H1 (cell line): ENCODE results near the gene OR13A1. TPM values are rescaled to one million over a fixed set of nuclear protein-coding genes. Genes with fewer than 3 reads are reported as not detected.

Source experiments
- BACH1 ChIP-seq: IDR thresholded peaks from 2 replicates; pipeline ENCODE4 v1.6.1; 2012; ENCODE audit warnings: low read length, improper control_type of control experiment
- BRCA1 ChIP-seq: IDR thresholded peaks from 2 replicates; pipeline ENCODE4 v1.6.1; 2012; ENCODE audit warnings: low read depth, low read length, improper control_type of control experiment
- CHD1 ChIP-seq: IDR thresholded peaks from 2 replicates; pipeline ENCODE4 v1.6.1; 2012; ENCODE audit warnings: low read depth, low read length, improper control_type of control experiment
- E2F6 ChIP-seq: IDR thresholded peaks from 2 replicates; pipeline ENCODE4 v1.6.1; 2012; ENCODE audit warnings: inconsistent platforms
- FOSL1 ChIP-seq: IDR thresholded peaks from 2 replicates; pipeline ENCODE4 v1.6.1; 2011; ENCODE audit warnings: mild to moderate bottlenecking, low read depth, low read length, moderate library complexity; ENCODE audit not compliant: insufficient read depth
- JUND ChIP-seq: IDR thresholded peaks from 2 replicates; pipeline ENCODE4 v1.6.1; 2011; ENCODE audit warnings: mild to moderate bottlenecking, improper control_type of control experiment, low read length
- NANOG ChIP-seq: IDR thresholded peaks from 2 replicates; pipeline ENCODE4 v1.6.1; 2011; ENCODE audit warnings: low read length, low read depth, mild to moderate bottlenecking, inconsistent platforms; ENCODE audit not compliant: insufficient read depth, poor library complexity, severe bottlenecking
- RAD21 ChIP-seq, 2 experiments: IDR thresholded peaks in 1 of 2; conservative IDR thresholded peaks in 1 of 2; 2 replicates each; pipeline ENCODE4 v1.6.1; 2011; ENCODE audit warnings: low read depth in 2 of 2, low read length in 2 of 2, improper control_type of control experiment in 1 of 2, inconsistent platforms in 1 of 2, mild to moderate bottlenecking in 1 of 2, moderate library complexity in 1 of 2
- RFX5 ChIP-seq: IDR thresholded peaks from 2 replicates; pipeline ENCODE4 v1.6.1; 2011; ENCODE audit warnings: low read depth, low read length, improper control_type of control experiment, borderline replicate concordance
- SAP30 ChIP-seq: fragments of 300-600 bp; sonication (generic); IDR thresholded peaks from 2 replicates; pipeline ENCODE4 v1.7.1; 2012; ENCODE audit warnings: low read length, moderate library complexity, mild to moderate bottlenecking, inconsistent platforms; ENCODE audit not compliant: insufficient read depth, insufficient replicate concordance
- polyA plus RNA-seq, 7 experiments: library from polyadenylated mRNA; depleted of rRNA in 3 of 7; stranded (reverse) in 5 of 7; unstranded in 2 of 7; fragments of >200 nt in 5 of 7; fragments of 200-250 nt in 2 of 7; gene quantifications; 1 replicate in 5 of 7; 2 replicates in 1 of 7; 4 replicates in 1 of 7; pipeline versions ENCODE4 v1.2.1 to v1.2.3, GENCODE V29; 2011 to 2013; ENCODE audit warnings: missing spikeins in 2 of 7, mixed read lengths in 2 of 7
- total RNA-seq: library from RNA; stranded (reverse); fragmentation: NEBNext Ultra II Directional; extraction: Animal tissue kit (Norgen Biotek cat#: 25700); gene quantifications from 2 replicates; pipeline ENCODE4 v1.2.1, GENCODE V29; 2021
- TF ChIP-seq, protein P1 (sequence below): fragments of 300-600 bp; sonication (generic); IDR thresholded peaks from 2 replicates; pipeline ENCODE4 v1.7.1; 2012; ENCODE audit warnings: low read length, moderate library complexity, mild to moderate bottlenecking, inconsistent platforms; ENCODE audit not compliant: insufficient replicate concordance

The OR13A1 gene
- total and polyA plus RNA-seq, 2 of the 8 experiments (the other 6 are each of a cell fraction or from before 2014, with no cell fraction given) = 0.53 TPM; not detected in 1

DNA sequence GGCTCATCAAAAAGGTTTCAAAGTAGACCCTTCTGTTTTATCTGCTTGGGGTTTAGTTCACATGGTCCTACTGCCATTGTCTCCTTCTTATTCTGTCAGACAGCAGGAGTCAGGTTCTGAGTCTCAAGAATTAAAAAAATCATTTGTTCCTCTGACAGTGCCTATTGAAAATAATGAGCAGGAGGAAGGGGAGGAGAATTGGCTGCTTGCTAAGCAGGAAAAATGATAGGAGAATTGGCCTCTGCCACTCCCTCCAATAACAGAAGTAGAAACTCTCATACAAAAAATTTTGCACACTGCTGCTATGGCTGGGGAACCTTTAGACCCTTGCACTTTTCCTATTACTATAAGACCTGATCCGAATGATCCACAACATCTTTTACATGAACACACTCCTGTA, 35.7 kb downstream of the OR13A1 start (continued):
- TF ChIP-seq, protein P1, sequence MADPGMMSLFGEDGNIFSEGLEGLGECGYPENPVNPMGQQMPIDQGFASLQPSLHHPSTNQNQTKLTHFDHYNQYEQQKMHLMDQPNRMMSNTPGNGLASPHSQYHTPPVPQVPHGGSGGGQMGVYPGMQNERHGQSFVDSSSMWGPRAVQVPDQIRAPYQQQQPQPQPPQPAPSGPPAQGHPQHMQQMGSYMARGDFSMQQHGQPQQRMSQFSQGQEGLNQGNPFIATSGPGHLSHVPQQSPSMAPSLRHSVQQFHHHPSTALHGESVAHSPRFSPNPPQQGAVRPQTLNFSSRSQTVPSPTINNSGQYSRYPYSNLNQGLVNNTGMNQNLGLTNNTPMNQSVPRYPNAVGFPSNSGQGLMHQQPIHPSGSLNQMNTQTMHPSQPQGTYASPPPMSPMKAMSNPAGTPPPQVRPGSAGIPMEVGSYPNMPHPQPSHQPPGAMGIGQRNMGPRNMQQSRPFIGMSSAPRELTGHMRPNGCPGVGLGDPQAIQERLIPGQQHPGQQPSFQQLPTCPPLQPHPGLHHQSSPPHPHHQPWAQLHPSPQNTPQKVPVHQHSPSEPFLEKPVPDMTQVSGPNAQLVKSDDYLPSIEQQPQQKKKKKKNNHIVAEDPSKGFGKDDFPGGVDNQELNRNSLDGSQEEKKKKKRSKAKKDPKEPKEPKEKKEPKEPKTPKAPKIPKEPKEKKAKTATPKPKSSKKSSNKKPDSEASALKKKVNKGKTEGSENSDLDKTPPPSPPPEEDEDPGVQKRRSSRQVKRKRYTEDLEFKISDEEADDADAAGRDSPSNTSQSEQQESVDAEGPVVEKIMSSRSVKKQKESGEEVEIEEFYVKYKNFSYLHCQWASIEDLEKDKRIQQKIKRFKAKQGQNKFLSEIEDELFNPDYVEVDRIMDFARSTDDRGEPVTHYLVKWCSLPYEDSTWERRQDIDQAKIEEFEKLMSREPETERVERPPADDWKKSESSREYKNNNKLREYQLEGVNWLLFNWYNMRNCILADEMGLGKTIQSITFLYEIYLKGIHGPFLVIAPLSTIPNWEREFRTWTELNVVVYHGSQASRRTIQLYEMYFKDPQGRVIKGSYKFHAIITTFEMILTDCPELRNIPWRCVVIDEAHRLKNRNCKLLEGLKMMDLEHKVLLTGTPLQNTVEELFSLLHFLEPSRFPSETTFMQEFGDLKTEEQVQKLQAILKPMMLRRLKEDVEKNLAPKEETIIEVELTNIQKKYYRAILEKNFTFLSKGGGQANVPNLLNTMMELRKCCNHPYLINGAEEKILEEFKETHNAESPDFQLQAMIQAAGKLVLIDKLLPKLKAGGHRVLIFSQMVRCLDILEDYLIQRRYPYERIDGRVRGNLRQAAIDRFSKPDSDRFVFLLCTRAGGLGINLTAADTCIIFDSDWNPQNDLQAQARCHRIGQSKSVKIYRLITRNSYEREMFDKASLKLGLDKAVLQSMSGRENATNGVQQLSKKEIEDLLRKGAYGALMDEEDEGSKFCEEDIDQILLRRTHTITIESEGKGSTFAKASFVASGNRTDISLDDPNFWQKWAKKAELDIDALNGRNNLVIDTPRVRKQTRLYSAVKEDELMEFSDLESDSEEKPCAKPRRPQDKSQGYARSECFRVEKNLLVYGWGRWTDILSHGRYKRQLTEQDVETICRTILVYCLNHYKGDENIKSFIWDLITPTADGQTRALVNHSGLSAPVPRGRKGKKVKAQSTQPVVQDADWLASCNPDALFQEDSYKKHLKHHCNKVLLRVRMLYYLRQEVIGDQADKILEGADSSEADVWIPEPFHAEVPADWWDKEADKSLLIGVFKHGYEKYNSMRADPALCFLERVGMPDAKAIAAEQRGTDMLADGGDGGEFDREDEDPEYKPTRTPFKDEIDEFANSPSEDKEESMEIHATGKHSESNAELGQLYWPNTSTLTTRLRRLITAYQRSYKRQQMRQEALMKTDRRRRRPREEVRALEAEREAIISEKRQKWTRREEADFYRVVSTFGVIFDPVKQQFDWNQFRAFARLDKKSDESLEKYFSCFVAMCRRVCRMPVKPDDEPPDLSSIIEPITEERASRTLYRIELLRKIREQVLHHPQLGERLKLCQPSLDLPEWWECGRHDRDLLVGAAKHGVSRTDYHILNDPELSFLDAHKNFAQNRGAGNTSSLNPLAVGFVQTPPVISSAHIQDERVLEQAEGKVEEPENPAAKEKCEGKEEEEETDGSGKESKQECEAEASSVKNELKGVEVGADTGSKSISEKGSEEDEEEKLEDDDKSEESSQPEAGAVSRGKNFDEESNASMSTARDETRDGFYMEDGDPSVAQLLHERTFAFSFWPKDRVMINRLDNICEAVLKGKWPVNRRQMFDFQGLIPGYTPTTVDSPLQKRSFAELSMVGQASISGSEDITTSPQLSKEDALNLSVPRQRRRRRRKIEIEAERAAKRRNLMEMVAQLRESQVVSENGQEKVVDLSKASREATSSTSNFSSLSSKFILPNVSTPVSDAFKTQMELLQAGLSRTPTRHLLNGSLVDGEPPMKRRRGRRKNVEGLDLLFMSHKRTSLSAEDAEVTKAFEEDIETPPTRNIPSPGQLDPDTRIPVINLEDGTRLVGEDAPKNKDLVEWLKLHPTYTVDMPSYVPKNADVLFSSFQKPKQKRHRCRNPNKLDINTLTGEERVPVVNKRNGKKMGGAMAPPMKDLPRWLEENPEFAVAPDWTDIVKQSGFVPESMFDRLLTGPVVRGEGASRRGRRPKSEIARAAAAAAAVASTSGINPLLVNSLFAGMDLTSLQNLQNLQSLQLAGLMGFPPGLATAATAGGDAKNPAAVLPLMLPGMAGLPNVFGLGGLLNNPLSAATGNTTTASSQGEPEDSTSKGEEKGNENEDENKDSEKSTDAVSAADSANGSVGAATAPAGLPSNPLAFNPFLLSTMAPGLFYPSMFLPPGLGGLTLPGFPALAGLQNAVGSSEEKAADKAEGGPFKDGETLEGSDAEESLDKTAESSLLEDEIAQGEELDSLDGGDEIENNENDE = no peak
- no peak for TF ChIP-seq FOSL1
- no peak for TF ChIP-seq RAD21 (IDR thresholded peaks at IDR 0.05 in 1 of 2, conservative IDR thresholded peaks at IDR 0.05 in 1 of 2; ENCODE audit: low read depth in 2 of 2, low read length in 2 of 2)
- TF ChIP-seq RFX5 = no peak
- TF ChIP-seq JUND = no peak
- no peak for TF ChIP-seq BRCA1
- no peak for TF ChIP-seq SAP30
- TF ChIP-seq NANOG = no peak
- TF ChIP-seq CHD1 = no peak
- TF ChIP-seq BACH1 = no peak
- TF ChIP-seq E2F6 = no peak
